K562 (cell line): Measurements from ENCODE around the gene ERLEC1. TPM values are rescaled to one million over a fixed set of nuclear protein-coding genes. Genes with fewer than 3 reads are reported as not detected.

ENCODE experiments used
- CREB1 ChIP-seq, 2 experiments: sonication (generic) in 1 of 2; formaldehyde crosslinking in 1 of 2; IDR thresholded peaks; 2 replicates each; pipeline versions ENCODE4 v1.6.1 to v1.8.0; 2012 to 2022; ENCODE audit warnings: inconsistent platforms in 1 of 2, mild to moderate bottlenecking in 1 of 2, missing genetic modification reagents in 1 of 2, moderate library complexity in 1 of 2
- CREB3L1 ChIP-seq: fragments of 450-650 bp; IDR thresholded peaks from 2 replicates; pipeline ENCODE4 v1.6.1; 2014; ENCODE audit warnings: low read depth, mild to moderate bottlenecking, moderate library complexity, borderline replicate concordance
- CREBBP ChIP-seq: IDR thresholded peaks from one replicate; pipeline ENCODE4 v1.6.1; 2012; ENCODE audit warnings: low read depth, mild to moderate bottlenecking, control low read depth, inconsistent platforms, low read length
- ELF1 ChIP-seq: fragments of 200-800 bp; sonication (Bioruptor generic); IDR thresholded peaks from 2 replicates; pipeline ENCODE4 v1.6.1; 2016; ENCODE audit warnings: missing genetic modification characterization, missing compliant biosample characterization
- FOXA3 ChIP-seq, 2 experiments: fragments of 450-650 bp in 1 of 2; sonication (generic) in 1 of 2; formaldehyde crosslinking; IDR thresholded peaks in 1 of 2; conservative IDR thresholded peaks in 1 of 2; 2 replicates each; pipeline versions ENCODE4 v1.4.0 to v1.8.0; 2020 to 2022; ENCODE audit warnings: mild to moderate bottlenecking in 2 of 2, missing genetic modification reagents in 1 of 2
- HMGN3 ChIP-seq: IDR thresholded peaks from 2 replicates; pipeline ENCODE4 v1.6.1; 2011; ENCODE audit warnings: borderline replicate concordance, low read depth, mild to moderate bottlenecking, mixed read lengths, low read length; ENCODE audit not compliant: insufficient read length; ENCODE audit errors: extremely low read depth
- HOXB6 ChIP-seq: fragments of 250-450 bp; sonication (Bioruptor Pico); IDR thresholded peaks from 2 replicates; pipeline ENCODE4 v1.5.1; 2022; ENCODE audit warnings: mild to moderate bottlenecking, borderline replicate concordance
- MTA3 ChIP-seq: fragments of 450-650 bp; formaldehyde crosslinking; IDR thresholded peaks from 2 replicates; pipeline ENCODE4 v1.6.1; 2017; ENCODE audit warnings: mild to moderate bottlenecking, borderline replicate concordance
- NCOR1 ChIP-seq: fragments of 450-650 bp; IDR thresholded peaks from 2 replicates; pipeline ENCODE4 v1.6.1; 2016; ENCODE audit warnings: mild to moderate bottlenecking, moderate library complexity
- SIX5 ChIP-seq, 2 experiments: IDR thresholded peaks; 2 replicates each; pipeline ENCODE4 v1.6.1; 2011; ENCODE audit warnings: low read length in 2 of 2, borderline replicate concordance in 1 of 2, low read depth in 1 of 2, mild to moderate bottlenecking in 1 of 2, moderate library complexity in 1 of 2; ENCODE audit not compliant: insufficient read depth in 1 of 2
- TAF1 ChIP-seq: IDR thresholded peaks from 2 replicates; pipeline ENCODE4 v1.6.1; 2011; ENCODE audit warnings: mild to moderate bottlenecking, low read length, moderate library complexity; ENCODE audit not compliant: insufficient read depth, control insufficient read depth, severe bottlenecking; ENCODE audit errors: extremely low read depth
- TAF9B ChIP-seq: fragments of 450-650 bp; IDR thresholded peaks from 2 replicates; pipeline ENCODE4 v1.6.1; 2018; ENCODE audit warnings: mild to moderate bottlenecking; ENCODE audit not compliant: partially characterized antibody
- TBP ChIP-seq: optimal IDR thresholded peaks from 2 replicates; pipeline ENCODE3; 2011; ENCODE audit warnings: low read depth, low read length, improper control_type of control experiment
- TEAD1 ChIP-seq, 2 experiments: fragments of 450-650 bp in 1 of 2; sonication (generic) in 1 of 2; formaldehyde crosslinking; IDR thresholded peaks; 2 replicates each; pipeline versions ENCODE4 v1.4.0 to v1.8.0; 2020 to 2022; ENCODE audit warnings: mild to moderate bottlenecking in 2 of 2, missing genetic modification reagents in 1 of 2
- TEAD4 ChIP-seq, 2 experiments: sonication (generic) in 1 of 2; formaldehyde crosslinking in 1 of 2; IDR thresholded peaks; 2 replicates each; pipeline versions ENCODE4 v1.6.1 to v1.8.0; 2012 to 2022; ENCODE audit warnings: borderline replicate concordance in 1 of 2, inconsistent platforms in 1 of 2, low read length in 1 of 2, mild to moderate bottlenecking in 1 of 2, missing genetic modification reagents in 1 of 2
- VEZF1 ChIP-seq: fragments of 200-800 bp; sonication (Bioruptor generic); IDR thresholded peaks from 2 replicates; pipeline ENCODE4 v1.6.1; 2017; ENCODE audit warnings: missing genetic modification characterization, missing compliant biosample characterization
- ZBTB17 ChIP-seq: fragments of 450-650 bp; formaldehyde crosslinking; IDR thresholded peaks from 2 replicates; pipeline ENCODE4 v1.4.0; 2020; ENCODE audit warnings: mild to moderate bottlenecking
- ZBTB33 ChIP-seq: sonication (generic); formaldehyde crosslinking; IDR thresholded peaks from 2 replicates; pipeline ENCODE4 v1.8.1; 2023; ENCODE audit warnings: mild to moderate bottlenecking, missing genetic modification reagents
- polyA plus RNA-seq, 8 experiments: library from polyadenylated mRNA; depleted of rRNA in 4 of 8; stranded (reverse) in 5 of 8; unstranded in 3 of 8; fragments of >200 nt; fragmentation: Nextera tagmentation in 2 of 8; fragmentation: Illumina TruSeq in 1 of 8; extraction: Ambion mirVana in 2 of 8; extraction: Trizol in 1 of 8; gene quantifications; 2 replicates each; pipeline versions ENCODE4 v1.2.1 to v1.2.3, GENCODE V29; 2011 to 2014; ENCODE audit warnings: inconsistent platforms in 1 of 8, missing spikeins in 1 of 8
- total RNA-seq, 7 experiments: library from RNA; depleted of rRNA in 6 of 7; stranded (reverse); fragments of >200 nt in 6 of 7; fragmentation: Illumina TruSeq in 2 of 7; extraction: Trizol in 2 of 7; gene quantifications; 2 replicates each; pipeline versions ENCODE4 v1.2.1 to v1.2.3, GENCODE V29; 2011 to 2021; ENCODE audit warnings: low replicate concordance in 1 of 7

The ERLEC1 gene
- total and polyA plus RNA-seq, 9 of the 15 experiments (the other 6 are each of a cell fraction or from before 2014, with no cell fraction given) = 12.0 to 41.6 (median 30.6) TPM

GRCh38 chr2:53786705-53787613 is at the start of gene ERLEC1, which contains the start of gene ASB3 (continued):
- TF ChIP-seq VEZF1 (CRISPR knock-in tag) = peak; percentile 84
- peak; percentile 59 for TF ChIP-seq TBP
- TF ChIP-seq TEAD1 (CRISPR knock-in tag; IDR thresholded peaks at IDR 0.05) = peak in 1 of 2 experiments; percentile 76; a peak in 2 of 4 replicates
- peak; percentile 84 for TF ChIP-seq TAF1
- peak; percentile 78 for TF ChIP-seq ELF1 (tag)
- TF ChIP-seq CREBBP = no peak
- peak; percentile 64 for TF ChIP-seq HMGN3
- peak; percentile 53; the same call in 1 of the 2 replicates for TF ChIP-seq NCOR1
- 0 out of 4 replicates have a peak, but pooled peaks of 1 of the 2 experiments have one; percentile 53 for TF ChIP-seq FOXA3 (CRISPR knock-in tag; conservative IDR thresholded peaks at IDR 0.05 in 1 of 2, IDR thresholded peaks at IDR 0.05 in 1 of 2)
- TF ChIP-seq HOXB6 (CRISPR knock-in tag) = no peak
- TF ChIP-seq SIX5 (IDR thresholded peaks at IDR 0.05; ENCODE audit: borderline replicate concordance in 1 of 2, insufficient read depth in 1 of 2, low read depth in 1 of 2, low read length in 2 of 2) = peak; percentile 27 to 29; a peak in 1 of 4 replicates
- TF ChIP-seq ZBTB33 (CRISPR knock-in tag) = peak; percentile 23; the same call in 1 of the 2 replicates
- TF ChIP-seq MTA3 = peak; percentile 99
- TF ChIP-seq CREB1 (IDR thresholded peaks at IDR 0.05) = peak; percentile 73
- TF ChIP-seq CREB1 (CRISPR knock-in tag; IDR thresholded peaks at IDR 0.05) = peak; percentile 82
- TF ChIP-seq TAF9B = no peak
- peak; percentile 30; the same call in 1 of the 2 replicates for TF ChIP-seq ZBTB17 (CRISPR knock-in tag)
- peak; percentile 24; the same call in 1 of the 2 replicates for TF ChIP-seq TEAD4 (IDR thresholded peaks at IDR 0.05; ENCODE audit: low read length)
- TF ChIP-seq TEAD4 (CRISPR knock-in tag; IDR thresholded peaks at IDR 0.05; ENCODE audit: borderline replicate concordance) = no peak
- TF ChIP-seq CREB3L1 = peak; percentile 99
